GM12878 (cell line): Measurements from ENCODE around the gene DOCK2. TPM values are rescaled to one million over a fixed set of nuclear protein-coding genes. Genes with fewer than 3 reads are reported as not detected.

Source experiments
- E4F1 ChIP-seq: fragments of 450-650 bp; IDR thresholded peaks from 2 replicates; pipeline ENCODE4 v1.6.1; 2018; ENCODE audit warnings: borderline replicate concordance, mild to moderate bottlenecking; ENCODE audit not compliant: partially characterized antibody
- JUND ChIP-seq: IDR thresholded peaks from 2 replicates; pipeline ENCODE4 v1.6.1; 2012; ENCODE audit warnings: low read depth, mild to moderate bottlenecking, low read length, improper control_type of control experiment, moderate library complexity
- NFIC ChIP-seq: IDR thresholded peaks from 2 replicates; pipeline ENCODE4 v1.6.1; 2012; ENCODE audit warnings: low read depth, mild to moderate bottlenecking, inconsistent platforms, low read length, moderate library complexity
- RAD51 ChIP-seq: fragments of 450-650 bp; IDR thresholded peaks from 2 replicates; pipeline ENCODE4 v1.6.1; 2016; ENCODE audit warnings: moderate library complexity, mild to moderate bottlenecking, inconsistent platforms
- SMAD5 ChIP-seq: IDR thresholded peaks from 2 replicates; pipeline ENCODE4 v1.6.1; 2016; ENCODE audit warnings: antibody characterized with exemption, low read depth
- ZBTB40 ChIP-seq: fragments of 450-650 bp; IDR thresholded peaks from 2 replicates; pipeline ENCODE4 v1.6.1; 2016; ENCODE audit warnings: mild to moderate bottlenecking, moderate library complexity, borderline replicate concordance
- polyA plus RNA-seq, 11 experiments: library from polyadenylated mRNA; depleted of rRNA in 4 of 11; unstranded in 6 of 11; stranded (reverse) in 5 of 11; fragments of >200 nt; fragmentation: Nextera tagmentation in 4 of 11; fragmentation: Illumina TruSeq in 1 of 11; extraction: Ambion mirVana in 4 of 11; extraction: Trizol in 1 of 11; gene quantifications; 1 replicate in 1 of 11; 2 replicates in 10 of 11; pipeline versions ENCODE4 v1.2.1 to v1.2.3, GENCODE V29; 2011 to 2016; ENCODE audit warnings: inconsistent platforms in 2 of 11, missing spikeins in 2 of 11, low read depth in 1 of 11
- total RNA-seq, 4 experiments: library from RNA; depleted of rRNA in 3 of 4; stranded (reverse); fragments of >200 nt in 3 of 4; fragmentation: Illumina TruSeq in 1 of 4; extraction: Trizol in 1 of 4; gene quantifications; 2 replicates each; pipeline versions ENCODE4 v1.2.1 to v1.2.3, GENCODE V29; 2013 to 2021

Gene DOCK2
- total and polyA plus RNA-seq, 10 of the 15 experiments (the other 5 are each of a cell fraction or from before 2014, with no cell fraction given), result 34.2 to 192 (median 118) TPM

GRCh38 chr5:169804861-169805260 is 167.8 kb downstream of the DOCK2 start (continued):
- TF ChIP-seq ZBTB40 (no peak), E4F1 (no peak), NFIC (0 out of 2 replicates have a peak, but pooled peaks have one; percentile 8), JUND (no peak), SMAD5 (no peak), RAD51 (no peak)
